HepG2 (cell line): Measurements from ENCODE around the gene PSEN2. TPM values are rescaled to one million over a fixed set of nuclear protein-coding genes. Genes with fewer than 3 reads are reported as not detected.

ENCODE experiments used
- ATAC-seq: fragments of 200-7000 bp; cut with Tn5 transposase; 3 replicates; pipeline ENCODE4 v1.9.1; 2020; ENCODE audit warnings: mild to moderate bottlenecking, moderate library complexity
- BruUV-seq: library from RNA; stranded (reverse); fragments of 400-500 nt; replicated peaks from 2 replicates; lab custom pipeline; 2021; lab: Mats Ljungman, UMichigan
- CTCF ChIA-PET: fragments of 300-600 bp; formaldehyde crosslinking; extraction: SDS; loops from one replicate; lab custom pipeline; 2021; ENCODE audit warnings: low total read pairs, inconsistent platforms, low intra/inter-chr PET ratio; lab: Yijun Ruan, JAX
- POLR2A ChIA-PET: fragments of 350-600 bp; sonication (Branson Sonifier 250); formaldehyde crosslinking; loops from one replicate; lab custom pipeline; 2020; ENCODE audit warnings: antibody characterized with exemption, inconsistent platforms; lab: Yijun Ruan, JAX
- DNase-seq: peaks from one replicate; pipeline ENCODE4 v3.0.0-alpha.2; 2015; ENCODE audit warnings: low spot score
- FAIRE-seq: peaks from 3 replicates; lab custom pipeline; 2011; peaks lifted over from hg19 to GRCh38; lab: Jason Lieb, UNC
- H2AFZ ChIP-seq: one replicate; pipeline ENCODE4 v1.6.1; 2011; ENCODE audit warnings: low read length, inconsistent platforms
- H3K27ac ChIP-seq: fragments of 300-600 bp; 3 replicates; pipeline ENCODE4 v1.8.0; 2011; ENCODE audit warnings: mixed run types, mild to moderate bottlenecking, mixed read lengths, low read length, inconsistent platforms; ENCODE audit not compliant: insufficient read depth; ENCODE audit errors: extremely low read length
- H3K27me3 ChIP-seq, 2 experiments: fragments of 200-600 bp in 1 of 2; 2 replicates in 1 of 2; 3 replicates in 1 of 2; pipeline versions ENCODE4 v1.6.0 to v1.8.0; 2011; ENCODE audit warnings: low read length in 2 of 2, mild to moderate bottlenecking in 2 of 2, moderate library complexity in 2 of 2, inconsistent platforms in 1 of 2; ENCODE audit not compliant: insufficient read depth in 2 of 2, control insufficient read depth in 1 of 2
- H3K36me3 ChIP-seq, 2 experiments: fragments of 200-600 bp in 1 of 2; replicated peaks in 1 of 2; 2 replicates in 1 of 2; 3 replicates in 1 of 2; pipeline versions ENCODE4 v1.5.1 to v1.8.0; 2011; ENCODE audit warnings: low read length in 2 of 2, inconsistent platforms in 1 of 2; ENCODE audit not compliant: insufficient read depth in 2 of 2, control insufficient read depth in 1 of 2
- H3K4me1 ChIP-seq: 2 replicates; pipeline ENCODE4 v1.5.1; 2012; ENCODE audit warnings: low read length, inconsistent platforms; ENCODE audit not compliant: insufficient read depth
- H3K4me2 ChIP-seq: 2 replicates; pipeline ENCODE4 v1.6.0; 2011; ENCODE audit warnings: low read depth, low read length, inconsistent platforms
- H3K4me3 ChIP-seq, 3 experiments: fragments of 200-600 bp in 1 of 3; sonication (generic), shearing (Covaris generic) in 1 of 3; replicated peaks in 1 of 3; 2 replicates each; pipeline ENCODE4 v1.5.1; 2011 to 2016; ENCODE audit warnings: low read length in 3 of 3, inconsistent platforms in 2 of 3, low read depth in 2 of 3, mild to moderate bottlenecking in 2 of 3, control low read depth in 1 of 3, mixed read lengths in 1 of 3; ENCODE audit not compliant: insufficient read depth in 1 of 3
- H3K79me2 ChIP-seq: one replicate; pipeline ENCODE4 v1.6.1; 2011; ENCODE audit warnings: low read length, inconsistent platforms; ENCODE audit not compliant: insufficient read depth
- H3K9ac ChIP-seq: 2 replicates; pipeline ENCODE4 v1.6.0; 2011; ENCODE audit warnings: mild to moderate bottlenecking, low read depth, low read length, inconsistent platforms; ENCODE audit not compliant: insufficient read depth
- H3K9me3 ChIP-seq: 2 replicates; pipeline ENCODE4 v1.5.1; 2012; ENCODE audit warnings: mild to moderate bottlenecking, low read length
- H4K20me1 ChIP-seq: 2 replicates; pipeline ENCODE4 v1.6.0; 2011; ENCODE audit warnings: inconsistent platforms, mild to moderate bottlenecking, low read length, moderate library complexity; ENCODE audit not compliant: insufficient read depth
- CCDC6 ChIP-seq: sonication (generic); formaldehyde crosslinking; IDR thresholded peaks from 2 replicates; pipeline ENCODE4 v1.8.1; 2022; ENCODE audit warnings: mild to moderate bottlenecking, missing genetic modification reagents, moderate library complexity
- DNMT3B ChIP-seq: conservative IDR thresholded peaks from 2 replicates; pipeline ENCODE4 v1.6.1; 2016; ENCODE audit warnings: missing biosample characterization, control low read depth
- ESRRA ChIP-seq: sonication (generic); formaldehyde crosslinking; IDR thresholded peaks from 2 replicates; pipeline ENCODE4 v1.5.1; 2020; ENCODE audit warnings: mild to moderate bottlenecking, low read depth, missing genetic modification reagents
- JUNB ChIP-seq: sonication (generic); formaldehyde crosslinking; IDR thresholded peaks from 2 replicates; pipeline ENCODE4 v1.8.0; 2022; ENCODE audit warnings: missing genetic modification reagents, mild to moderate bottlenecking, borderline replicate concordance
- NR1H2 ChIP-seq: sonication (generic); formaldehyde crosslinking; IDR thresholded peaks from 2 replicates; pipeline ENCODE4 v1.8.1; 2022; ENCODE audit warnings: low read depth, missing genetic modification reagents, borderline replicate concordance
- PRPF4 ChIP-seq: fragments of 200-400 bp; formaldehyde crosslinking; IDR thresholded peaks from 2 replicates; pipeline ENCODE4 v1.6.1; 2016; ENCODE audit warnings: low read length, low read depth; ENCODE audit not compliant: poor library complexity, severe bottlenecking
- STAG1 ChIP-seq: sonication (generic); formaldehyde crosslinking; IDR thresholded peaks from 2 replicates; pipeline ENCODE4 v1.4.0; 2020; ENCODE audit warnings: missing genetic modification reagents
- ZNF12 ChIP-seq: sonication (generic); formaldehyde crosslinking; IDR thresholded peaks from 2 replicates; pipeline ENCODE4 v1.5.0; 2020; ENCODE audit warnings: missing genetic modification reagents
- ZNF260 ChIP-seq: sonication (generic); formaldehyde crosslinking; IDR thresholded peaks from 2 replicates; pipeline ENCODE4 v1.4.0; 2020; ENCODE audit warnings: missing genetic modification reagents, low read depth, mild to moderate bottlenecking, borderline replicate concordance
- ZNF547 ChIP-seq: sonication (generic); formaldehyde crosslinking; IDR thresholded peaks from 2 replicates; pipeline ENCODE4 v1.5.1; 2020; ENCODE audit warnings: mild to moderate bottlenecking, missing genetic modification reagents
- ZNF577 ChIP-seq: sonication (generic); formaldehyde crosslinking; IDR thresholded peaks from 2 replicates; pipeline ENCODE4 v1.4.0; 2020; ENCODE audit warnings: mild to moderate bottlenecking, low read depth, missing genetic modification reagents, borderline replicate concordance
- ZNF629 ChIP-seq: sonication (generic); formaldehyde crosslinking; conservative IDR thresholded peaks from 2 replicates; pipeline ENCODE4 v1.5.0; 2020; ENCODE audit warnings: missing genetic modification reagents
- ZNF672 ChIP-seq: sonication (generic); formaldehyde crosslinking; IDR thresholded peaks from 2 replicates; pipeline ENCODE4 v1.8.1; 2022; ENCODE audit warnings: missing genetic modification reagents
- ZNF776 ChIP-seq: sonication (generic); formaldehyde crosslinking; IDR thresholded peaks from 2 replicates; pipeline ENCODE4 v1.4.0; 2020; ENCODE audit warnings: mild to moderate bottlenecking, missing genetic modification reagents
- WGBS: methylation state at CpG from one replicate; pipeline ENCODE4 v1.1.6; 2017; ENCODE audit warnings: low lambda C conversion rate; 5-methylcytosine and 5-hydroxymethylcytosine counted together
- in situ Hi-C: cut with HindIII; loops from 2 replicates; pipeline ENCODE4 v1.10.0; 2017; ENCODE audit warnings: low pct_unique_long_range_greater_than_20kb; ENCODE audit not compliant: extremely low pct_ligation_motif_present
- intact Hi-C: fragments of 100-400 bp; cut with micrococcal nuclease; formaldehyde crosslinking; loops from one replicate; pipeline ENCODE4 v1.10.0; 2022; ENCODE audit not compliant: unreplicated experiment
- polyA plus RNA-seq, 8 experiments: library from polyadenylated mRNA; depleted of rRNA in 3 of 8; stranded (reverse) in 7 of 8; unstranded in 1 of 8; fragments of >200 nt; fragmentation: Illumina TruSeq in 4 of 8; extraction: Trizol in 4 of 8; gene quantifications; 2 replicates each; pipeline versions ENCODE4 v1.2.1 to v1.2.3, GENCODE V29; 2011 to 2016; ENCODE audit warnings: low read depth in 4 of 8, missing spikeins in 1 of 8, mixed read lengths in 1 of 8; ENCODE audit not compliant: insufficient read depth in 1 of 8
- total RNA-seq, 5 experiments: library from RNA; depleted of rRNA; stranded (reverse); fragments of >200 nt; fragmentation: Illumina TruSeq; extraction: Trizol; gene quantifications; 2 replicates each; pipeline ENCODE4 v1.2.3, GENCODE V29; 2016; ENCODE audit warnings: low read depth in 1 of 5
- TF ChIP-seq, protein P1 (sequence below): sonication (generic); formaldehyde crosslinking; IDR thresholded peaks from 2 replicates; pipeline ENCODE4 v1.4.0; 2020; ENCODE audit warnings: missing genetic modification reagents
- TF ChIP-seq, protein P2 (sequence below): sonication (generic); formaldehyde crosslinking; IDR thresholded peaks from 2 replicates; pipeline ENCODE4 v1.5.0; 2020; ENCODE audit warnings: missing genetic modification reagents
- TF ChIP-seq, protein P3 (sequence below): sonication (generic); formaldehyde crosslinking; conservative IDR thresholded peaks from 2 replicates; pipeline ENCODE4 v1.4.0; 2020; ENCODE audit warnings: missing genetic modification reagents
- TF ChIP-seq, protein P4 (sequence below), 2 experiments: sonication (generic) in 1 of 2; formaldehyde crosslinking in 1 of 2; IDR thresholded peaks; 2 replicates each; pipeline versions ENCODE4 v1.5.1 to v1.6.1; 2011 to 2020; ENCODE audit warnings: borderline replicate concordance in 1 of 2, low read depth in 1 of 2, low read length in 1 of 2, mild to moderate bottlenecking in 1 of 2, missing genetic modification reagents in 1 of 2, moderate library complexity in 1 of 2

Gene PSEN2
- total and polyA plus RNA-seq, 2 of the 13 experiments (the other 11 are each of a cell fraction or from before 2014, with no cell fraction given), result 5.9 to 13.1 TPM

DNA sequence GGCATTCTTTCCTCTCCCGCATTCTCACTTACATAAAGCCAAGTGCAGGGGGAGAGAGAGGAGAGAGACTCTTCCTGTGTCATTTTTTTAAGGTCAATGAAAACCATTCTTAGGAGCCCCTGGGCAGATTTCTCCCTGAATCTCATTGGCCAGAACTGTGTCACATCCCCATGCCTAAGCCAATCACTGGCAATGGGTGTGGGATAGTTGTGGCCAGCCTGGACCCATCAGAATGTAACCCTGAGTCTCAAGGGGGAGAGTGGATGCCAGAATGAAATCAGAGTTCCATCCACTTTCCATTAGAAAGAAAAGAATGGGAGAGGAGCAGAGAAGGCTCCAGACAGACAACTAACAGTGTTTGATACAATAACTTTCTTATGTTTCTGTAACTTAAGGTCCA lies 38.5 kb downstream of the PSEN2 start:
- Histone ChIP-seq H3K9me3 (no peaks in the 10 kb centered on the region), H3K4me3 (no peak overlapping the region), H3K27ac (no peak overlapping the region), H4K20me1 (no peaks in the 10 kb centered on the region), H3K79me2 (no peaks in the 10 kb centered on the region), H2AFZ (no peak overlapping the region), H3K9ac (no peak overlapping the region), H3K4me2 (no peak overlapping the region), H3K36me3 (no peaks in the 10 kb centered on the region), H3K4me1 (peaks cover 7% of the 10 kb centered on the region), H3K27me3 (no peaks in the 10 kb centered on the region)
- DNase-seq (no peak), ATAC-seq (no peak), FAIRE-seq (no peak)
- CTCF ChIA-PET, result no interaction called here
- TF ChIP-seq NR1H2 (CRISPR knock-in tag) (no peak), PRPF4 (no peak), STAG1 (no peak), ZNF776 (CRISPR knock-in tag) (no peak), ESRRA (no peak), ZNF629 (CRISPR knock-in tag) (no peak), DNMT3B (CRISPR knock-in tag) (no peak), CCDC6 (CRISPR knock-in tag) (no peak), ZNF12 (CRISPR knock-in tag) (no peak), ZNF260 (CRISPR knock-in tag) (no peak), ZNF577 (CRISPR knock-in tag) (no peak), ZNF547 (CRISPR knock-in tag) (no peak), JUNB (CRISPR knock-in tag) (no peak), ZNF672 (no peak)
- TF ChIP-seq, protein P1, sequence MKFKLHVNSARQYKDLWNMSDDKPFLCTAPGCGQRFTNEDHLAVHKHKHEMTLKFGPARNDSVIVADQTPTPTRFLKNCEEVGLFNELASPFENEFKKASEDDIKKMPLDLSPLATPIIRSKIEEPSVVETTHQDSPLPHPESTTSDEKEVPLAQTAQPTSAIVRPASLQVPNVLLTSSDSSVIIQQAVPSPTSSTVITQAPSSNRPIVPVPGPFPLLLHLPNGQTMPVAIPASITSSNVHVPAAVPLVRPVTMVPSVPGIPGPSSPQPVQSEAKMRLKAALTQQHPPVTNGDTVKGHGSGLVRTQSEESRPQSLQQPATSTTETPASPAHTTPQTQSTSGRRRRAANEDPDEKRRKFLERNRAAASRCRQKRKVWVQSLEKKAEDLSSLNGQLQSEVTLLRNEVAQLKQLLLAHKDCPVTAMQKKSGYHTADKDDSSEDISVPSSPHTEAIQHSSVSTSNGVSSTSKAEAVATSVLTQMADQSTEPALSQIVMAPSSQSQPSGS, result no peak
- TF ChIP-seq, protein P2, sequence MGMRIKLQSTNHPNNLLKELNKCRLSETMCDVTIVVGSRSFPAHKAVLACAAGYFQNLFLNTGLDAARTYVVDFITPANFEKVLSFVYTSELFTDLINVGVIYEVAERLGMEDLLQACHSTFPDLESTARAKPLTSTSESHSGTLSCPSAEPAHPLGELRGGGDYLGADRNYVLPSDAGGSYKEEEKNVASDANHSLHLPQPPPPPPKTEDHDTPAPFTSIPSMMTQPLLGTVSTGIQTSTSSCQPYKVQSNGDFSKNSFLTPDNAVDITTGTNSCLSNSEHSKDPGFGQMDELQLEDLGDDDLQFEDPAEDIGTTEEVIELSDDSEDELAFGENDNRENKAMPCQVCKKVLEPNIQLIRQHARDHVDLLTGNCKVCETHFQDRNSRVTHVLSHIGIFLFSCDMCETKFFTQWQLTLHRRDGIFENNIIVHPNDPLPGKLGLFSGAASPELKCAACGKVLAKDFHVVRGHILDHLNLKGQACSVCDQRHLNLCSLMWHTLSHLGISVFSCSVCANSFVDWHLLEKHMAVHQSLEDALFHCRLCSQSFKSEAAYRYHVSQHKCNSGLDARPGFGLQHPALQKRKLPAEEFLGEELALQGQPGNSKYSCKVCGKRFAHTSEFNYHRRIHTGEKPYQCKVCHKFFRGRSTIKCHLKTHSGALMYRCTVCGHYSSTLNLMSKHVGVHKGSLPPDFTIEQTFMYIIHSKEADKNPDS, result no peak
- TF ChIP-seq, protein P3, sequence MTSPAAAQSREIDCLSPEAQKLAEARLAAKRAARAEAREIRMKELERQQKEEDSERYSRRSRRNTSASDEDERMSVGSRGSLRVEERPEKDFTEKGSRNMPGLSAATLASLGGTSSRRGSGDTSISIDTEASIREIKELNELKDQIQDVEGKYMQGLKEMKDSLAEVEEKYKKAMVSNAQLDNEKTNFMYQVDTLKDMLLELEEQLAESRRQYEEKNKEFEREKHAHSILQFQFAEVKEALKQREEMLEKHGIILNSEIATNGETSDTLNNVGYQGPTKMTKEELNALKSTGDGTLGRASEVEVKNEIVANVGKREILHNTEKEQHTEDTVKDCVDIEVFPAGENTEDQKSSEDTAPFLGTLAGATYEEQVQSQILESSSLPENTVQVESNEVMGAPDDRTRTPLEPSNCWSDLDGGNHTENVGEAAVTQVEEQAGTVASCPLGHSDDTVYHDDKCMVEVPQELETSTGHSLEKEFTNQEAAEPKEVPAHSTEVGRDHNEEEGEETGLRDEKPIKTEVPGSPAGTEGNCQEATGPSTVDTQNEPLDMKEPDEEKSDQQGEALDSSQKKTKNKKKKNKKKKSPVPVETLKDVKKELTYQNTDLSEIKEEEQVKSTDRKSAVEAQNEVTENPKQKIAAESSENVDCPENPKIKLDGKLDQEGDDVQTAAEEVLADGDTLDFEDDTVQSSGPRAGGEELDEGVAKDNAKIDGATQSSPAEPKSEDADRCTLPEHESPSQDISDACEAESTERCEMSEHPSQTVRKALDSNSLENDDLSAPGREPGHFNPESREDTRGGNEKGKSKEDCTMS, result no peak
- TF ChIP-seq, protein P4, sequence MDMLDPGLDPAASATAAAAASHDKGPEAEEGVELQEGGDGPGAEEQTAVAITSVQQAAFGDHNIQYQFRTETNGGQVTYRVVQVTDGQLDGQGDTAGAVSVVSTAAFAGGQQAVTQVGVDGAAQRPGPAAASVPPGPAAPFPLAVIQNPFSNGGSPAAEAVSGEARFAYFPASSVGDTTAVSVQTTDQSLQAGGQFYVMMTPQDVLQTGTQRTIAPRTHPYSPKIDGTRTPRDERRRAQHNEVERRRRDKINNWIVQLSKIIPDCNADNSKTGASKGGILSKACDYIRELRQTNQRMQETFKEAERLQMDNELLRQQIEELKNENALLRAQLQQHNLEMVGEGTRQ (IDR thresholded peaks at IDR 0.05; ENCODE audit: low read depth, low read length), result no peak
- TF ChIP-seq, protein P4 (CRISPR knock-in tag; IDR thresholded peaks at IDR 0.05; ENCODE audit: borderline replicate concordance), result no peak
- BruUV-seq, result no TSS peak
- in situ Hi-C loops (no loop called here), intact Hi-C loops (no loop called here)
- WGBS, result 100% methylated on average over 1 of the region's 1 CpG
- POLR2A ChIA-PET, result no interaction called here
